Esophagus mucosa (tissue), 1 donor: ENCODE measurements around the gene LAG3. TPM values are rescaled to one million over a fixed set of nuclear protein-coding genes. Genes with fewer than 3 reads are reported as not detected.

Source experiments
- ATAC-seq: fragments of 200-7000 bp; cut with Tn5 transposase; one replicate; pipeline ENCODE4 v1.9.1; 2020
- total RNA-seq: library from RNA; stranded (reverse); gene quantifications from one replicate; pipeline ENCODE4 v1.2.4, GENCODE V29; 2023
- donor health status: DM: yes; HTN: yes; CAD: no.

LAG3 gene
- total RNA-seq, 1 donor from 2014 or later, result not detected

GRCh38 chr12:6790496-6791150, 18.3 kb downstream of the LAG3 start:
- no peak for ATAC-seq

DNA sequence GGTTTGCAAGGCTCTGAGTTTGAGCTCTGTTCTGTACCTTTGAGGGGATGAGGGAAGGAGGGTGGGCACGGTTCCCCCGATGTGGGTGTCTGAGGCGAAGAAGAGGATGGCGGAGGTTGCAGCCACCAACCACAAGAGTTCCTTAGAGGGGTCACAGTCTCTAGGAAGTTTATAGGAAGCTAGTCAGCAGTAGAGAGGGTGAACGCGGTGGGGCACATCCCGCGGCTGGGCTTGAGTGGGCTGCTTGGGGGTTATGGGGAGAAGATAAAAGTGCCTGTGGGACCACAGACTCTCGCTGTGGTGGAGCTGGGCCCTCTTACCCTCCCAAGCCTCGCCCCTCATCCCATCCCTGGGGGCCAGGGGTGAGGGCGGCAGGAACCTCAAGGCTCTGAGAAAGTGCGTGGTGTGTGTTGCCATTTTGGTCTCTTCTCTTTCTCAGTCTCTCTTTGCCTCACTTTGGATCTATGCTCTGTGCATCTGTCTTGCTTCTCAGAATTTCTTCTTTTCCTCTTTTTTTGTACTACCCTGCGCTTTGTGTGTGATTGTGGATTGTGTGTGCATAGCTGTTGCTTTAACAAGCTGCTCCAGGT, 19.7 kb downstream of the LAG3 start:
- ATAC-seq, result no peak

DNA sequence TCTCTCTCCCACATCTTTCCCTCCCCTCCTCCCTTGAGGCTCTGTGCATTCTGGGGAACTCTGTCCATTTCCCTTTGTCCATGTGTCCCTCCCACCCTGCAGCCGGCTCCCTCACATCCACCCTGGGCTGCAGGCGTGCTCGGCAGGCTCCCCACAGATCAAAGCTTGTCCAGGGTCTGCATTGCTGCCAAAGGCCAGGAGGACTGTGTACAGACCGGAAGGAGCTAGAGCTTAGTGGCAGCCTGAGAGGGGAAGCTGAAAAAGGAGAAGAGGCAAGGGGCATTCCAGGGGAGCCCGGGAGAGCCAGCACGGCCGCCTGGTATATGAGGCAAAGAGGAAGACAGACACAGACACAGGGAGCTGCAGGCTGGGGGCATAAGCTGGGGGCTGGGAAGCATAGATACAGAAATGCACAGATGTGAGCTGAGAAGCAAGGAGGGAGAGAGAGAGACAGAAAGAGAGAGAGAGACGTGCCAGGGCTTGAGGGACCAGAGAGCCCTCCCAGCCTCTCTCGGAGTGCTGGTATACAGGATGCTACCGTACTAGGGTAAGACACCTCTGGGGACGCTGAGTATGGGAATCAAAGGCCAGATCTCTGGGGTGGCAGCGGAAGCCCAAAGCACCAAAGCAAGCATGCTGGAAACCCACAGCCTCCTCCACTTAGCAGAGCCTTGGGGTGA, 20.3 kb downstream of the LAG3 start:
- ATAC-seq, result peak; percentile 30

DNA sequence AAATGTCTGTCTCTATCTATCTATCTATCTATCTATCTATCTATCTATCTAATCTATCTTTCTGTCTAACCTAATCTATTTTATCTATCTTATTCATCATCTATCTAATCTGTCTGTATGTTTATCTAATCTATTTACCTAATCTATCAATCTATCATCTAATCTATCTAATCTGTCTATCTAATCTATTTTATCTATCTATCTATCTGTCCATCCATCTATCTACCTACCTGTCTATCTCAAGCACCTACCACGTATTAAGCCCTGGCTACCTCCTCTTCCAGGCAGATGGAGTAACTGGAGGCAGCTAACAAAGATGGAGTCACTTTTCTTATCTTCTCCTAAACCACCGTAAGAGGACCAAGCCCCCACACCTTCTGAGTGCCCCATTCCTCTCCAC, 22.8 kb downstream of the LAG3 start:
- no peak for ATAC-seq

- no peak for ATAC-seq
Observed at GRCh38 chr12:6796576-6796975, 24.3 kb downstream of the LAG3 start.

GRCh38 chr12:6799147-6799546, 26.8 kb downstream of the LAG3 start:
- no peak for ATAC-seq

DNA sequence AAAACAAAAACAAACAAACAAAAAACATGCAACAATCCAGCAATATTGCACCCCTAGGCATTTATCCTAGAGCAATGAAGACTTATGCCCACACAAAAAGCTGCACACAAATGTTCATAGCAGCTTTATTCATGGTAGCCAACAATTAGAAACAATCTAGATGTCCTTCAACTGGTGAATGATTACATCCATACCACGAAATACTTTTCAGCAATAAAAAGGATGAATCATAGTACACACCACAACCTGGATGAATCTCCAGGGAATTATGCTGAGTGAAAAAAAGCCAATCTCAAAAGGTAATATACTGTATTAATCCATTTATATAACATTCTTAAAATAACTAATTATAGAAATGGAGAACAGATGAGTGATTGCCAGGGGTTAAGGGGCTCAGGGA, 34.9 kb downstream of the LAG3 start:
- no peak for ATAC-seq

- no peak for ATAC-seq
Observed at GRCh38 chr12:6809056-6809455, 36.7 kb downstream of the LAG3 start.

GRCh38 chr12:6810758-6811157, 38.4 kb downstream of the LAG3 start:
- ATAC-seq, result no peak

DNA sequence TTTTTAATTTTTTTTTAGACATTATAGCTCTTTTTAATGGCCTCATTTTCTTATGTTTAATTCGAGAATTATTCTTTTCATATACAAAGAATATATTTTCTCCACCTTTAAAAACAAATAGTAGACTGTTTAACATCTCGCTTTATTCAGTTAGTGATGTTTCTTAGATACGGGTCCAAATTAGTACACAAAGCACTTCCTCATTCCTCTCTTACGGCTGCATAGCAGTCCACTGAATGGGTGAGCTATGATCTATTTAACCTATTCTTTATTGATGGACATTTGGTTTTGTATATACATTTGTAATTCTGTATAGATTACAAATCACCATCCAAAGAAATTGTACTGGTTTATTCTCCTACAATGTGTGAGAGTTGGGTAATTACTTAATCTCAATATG, 41.0 kb downstream of the LAG3 start:
- ATAC-seq, result no peak

GRCh38 chr12:6816598-6816997, 44.3 kb downstream of the LAG3 start:
- no peak for ATAC-seq

- no peak for ATAC-seq
Observed at GRCh38 chr12:6817098-6817497, 44.8 kb downstream of the LAG3 start.

GRCh38 chr12:6817662-6818157, 45.4 kb downstream of the LAG3 start:
- no peak for ATAC-seq

DNA sequence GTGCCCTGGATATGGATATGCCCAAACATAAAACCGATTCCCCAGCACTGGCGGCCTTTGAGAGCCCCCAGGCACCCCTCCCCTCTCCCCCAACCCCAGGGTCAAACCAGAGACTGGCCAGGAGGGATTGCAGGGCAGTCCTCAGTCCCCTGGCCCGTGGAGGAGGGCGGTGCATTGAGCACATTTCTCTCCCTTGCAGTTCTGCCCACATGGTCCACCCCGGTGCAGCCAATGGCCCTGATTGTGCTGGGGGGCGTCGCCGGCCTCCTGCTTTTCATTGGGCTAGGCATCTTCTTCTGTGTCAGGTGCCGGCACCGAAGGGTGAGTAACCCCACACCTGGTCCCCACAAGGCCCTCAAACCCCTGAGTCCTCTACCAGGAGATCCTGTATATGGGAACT, 45.9 kb downstream of the LAG3 start:
- no peak for ATAC-seq

- ATAC-seq, result no peak
Observed at GRCh38 chr12:6818645-6819044, 46.3 kb downstream of the LAG3 start.

GRCh38 chr12:6819106-6820030, 47.0 kb downstream of the LAG3 start:
- no peak for ATAC-seq

GRCh38 chr12:6820166-6820565, 47.8 kb downstream of the LAG3 start:
- no peak for ATAC-seq

- no peak for ATAC-seq
Observed at GRCh38 chr12:6821591-6822425, 49.5 kb downstream of the LAG3 start, which contains the start of gene GPR162. GPR162 (plus strand) TSS chr12:6821821; CDS start chr12:6823899, 2,078 bp downstream.

DNA sequence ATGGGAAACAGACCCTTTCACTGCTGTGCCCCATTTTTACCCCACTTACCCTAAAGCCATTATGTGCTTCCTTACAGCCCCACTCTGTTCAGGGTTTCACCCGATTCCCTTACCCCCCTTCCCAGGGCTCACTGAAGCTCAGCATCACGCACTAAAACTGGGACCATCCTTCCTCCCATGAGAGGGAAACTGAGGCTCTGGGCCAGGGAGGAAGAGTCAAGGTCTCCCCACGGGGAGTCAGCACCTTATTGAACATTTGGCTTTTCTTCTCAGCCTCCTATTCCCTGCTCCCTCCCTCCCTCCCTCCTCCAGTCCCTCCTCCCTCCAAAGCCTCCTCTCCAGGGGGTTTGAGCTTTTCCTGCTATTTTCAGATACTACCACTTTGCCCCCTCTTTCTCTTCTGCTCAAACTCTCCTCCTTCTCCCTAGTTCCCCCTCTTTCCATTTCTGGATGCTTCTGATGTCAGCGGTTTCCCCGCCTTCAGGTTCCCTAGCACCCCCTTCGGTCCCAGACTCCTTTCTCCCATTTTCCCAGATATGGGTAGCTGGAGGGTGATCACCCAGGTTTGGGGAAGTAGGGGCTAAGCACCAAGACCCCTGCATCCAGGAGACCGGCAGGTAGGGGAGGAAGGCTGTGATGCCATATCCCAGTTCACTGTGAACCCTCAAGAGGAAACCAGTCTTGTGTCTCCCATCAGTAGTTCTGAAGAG, 50.3 kb downstream of the LAG3 start:
- ATAC-seq, result no peak

DNA sequence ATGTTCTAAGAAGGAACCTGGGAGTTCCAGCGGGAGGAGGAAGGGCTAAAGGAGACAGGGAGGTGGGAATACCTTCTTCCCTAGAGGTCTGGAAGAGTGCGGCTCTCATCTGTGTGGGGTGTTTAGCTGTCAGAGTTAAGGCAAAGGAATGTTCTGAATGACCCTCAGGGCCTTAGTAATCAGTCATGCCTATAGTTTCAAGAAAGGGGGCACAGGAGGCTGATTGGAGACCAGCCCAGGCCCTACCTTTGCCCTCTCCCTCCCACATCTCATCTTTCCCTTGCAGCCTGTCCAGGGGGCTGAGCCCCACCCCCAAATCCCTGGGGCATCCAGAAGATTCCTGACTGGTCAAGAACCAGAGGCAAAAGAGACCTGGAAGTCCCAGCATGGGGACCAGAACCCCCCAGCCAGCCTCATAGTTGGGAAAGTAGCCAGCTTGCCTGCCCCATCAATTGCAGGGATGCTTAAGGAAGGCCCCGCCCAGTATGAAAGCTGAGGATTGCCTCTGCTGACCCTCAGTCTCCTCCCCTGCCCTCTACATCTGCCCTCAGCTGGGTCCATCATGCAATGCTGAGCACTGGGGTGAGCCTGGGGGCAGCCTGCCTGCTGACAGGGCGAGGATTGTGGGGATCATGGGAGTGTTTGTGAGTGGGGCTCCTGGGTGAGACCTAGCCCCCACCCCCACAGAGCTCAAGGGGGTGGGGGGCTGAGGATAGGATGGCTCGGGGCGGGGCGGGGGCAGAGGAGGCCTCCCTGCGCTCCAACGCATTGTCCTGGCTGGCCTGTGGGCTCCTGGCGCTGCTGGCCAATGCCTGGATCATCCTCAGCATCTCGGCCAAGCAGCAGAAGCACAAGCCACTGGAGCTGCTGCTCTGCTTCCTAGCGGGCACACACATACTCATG, 51.1 kb downstream of the LAG3 start:
- no peak for ATAC-seq
